ENCODE results near the gene GOLGA6C. TPM values are rescaled to one million over a fixed set of nuclear protein-coding genes. Genes with fewer than 3 reads are reported as not detected.

Gene GOLGA6C
- total RNA-seq, 1 donor from 2014 or later: not detected

DNA sequence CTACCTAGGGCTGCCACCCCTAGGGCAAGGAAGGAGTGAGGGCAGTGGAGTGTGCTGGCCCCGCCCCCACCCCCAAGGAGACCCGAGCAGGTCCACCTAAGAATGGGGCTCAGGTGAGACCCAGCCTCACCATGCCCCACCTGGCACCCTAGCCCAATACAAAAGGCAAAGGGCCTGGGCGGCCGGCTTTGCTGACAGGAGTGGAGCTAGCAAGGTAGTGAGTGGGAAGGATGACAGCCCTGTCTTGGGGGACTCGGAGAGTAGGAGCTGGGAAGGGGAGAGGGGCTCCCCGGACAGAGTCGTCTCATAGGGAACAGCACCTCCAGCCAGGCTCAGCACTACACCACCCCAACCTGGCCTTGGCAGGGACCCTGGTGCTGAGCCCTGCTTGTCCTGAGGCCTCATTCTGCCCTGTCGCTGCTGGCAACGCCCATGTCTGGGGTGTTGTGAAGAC is 44.3 kb upstream of the GOLGA6C start:
- Histone ChIP-seq H4K20me1 (ENCODE audit: low read depth) (peaks cover 27% of the 10 kb centered on the region), H3K27ac (no peak overlapping the region), H3K4me3 (no peak overlapping the region), H3K36me3 (no peaks in the 10 kb centered on the region), H3K4me1 (no peaks in the 10 kb centered on the region), H3K9ac (no peak overlapping the region), H3K9me3 (ENCODE audit: low read depth) (no peaks in the 10 kb centered on the region), H3F3A (ENCODE audit: low read depth) (no peaks in the 10 kb centered on the region), H2AFZ (replicated peaks) (no peak overlapping the region), H3K27me3 (no peaks in the 10 kb centered on the region), H3K79me2 (ENCODE audit: low read depth) (no peaks in the 10 kb centered on the region), H3K4me2 (no peak overlapping the region)
- H3K27me3 Mint-ChIP-seq (ENCODE audit: insufficient read depth, low read depth): peaks cover 4% of the 10 kb centered on the region
- no peak overlapping the region for H3K4me3 Mint-ChIP-seq
- H3K9me3 Mint-ChIP-seq: no peaks in the 10 kb centered on the region
- peaks cover 2% of the 10 kb centered on the region for H3K36me3 Mint-ChIP-seq
- no peak for TF ChIP-seq EZH2phosphoT487 (IDR thresholded peaks at IDR 0.05)
- TF ChIP-seq CTCF (IDR thresholded peaks at IDR 0.05): no peak
- TF ChIP-seq EZH2 (IDR thresholded peaks at IDR 0.05): no peak
- DNase-seq (ENCODE audit: low spot score): no peak
- no peak overlapping the region for H3K27ac Mint-ChIP-seq
- peaks cover 3% of the 10 kb centered on the region for H3K4me1 Mint-ChIP-seq

DNA sequence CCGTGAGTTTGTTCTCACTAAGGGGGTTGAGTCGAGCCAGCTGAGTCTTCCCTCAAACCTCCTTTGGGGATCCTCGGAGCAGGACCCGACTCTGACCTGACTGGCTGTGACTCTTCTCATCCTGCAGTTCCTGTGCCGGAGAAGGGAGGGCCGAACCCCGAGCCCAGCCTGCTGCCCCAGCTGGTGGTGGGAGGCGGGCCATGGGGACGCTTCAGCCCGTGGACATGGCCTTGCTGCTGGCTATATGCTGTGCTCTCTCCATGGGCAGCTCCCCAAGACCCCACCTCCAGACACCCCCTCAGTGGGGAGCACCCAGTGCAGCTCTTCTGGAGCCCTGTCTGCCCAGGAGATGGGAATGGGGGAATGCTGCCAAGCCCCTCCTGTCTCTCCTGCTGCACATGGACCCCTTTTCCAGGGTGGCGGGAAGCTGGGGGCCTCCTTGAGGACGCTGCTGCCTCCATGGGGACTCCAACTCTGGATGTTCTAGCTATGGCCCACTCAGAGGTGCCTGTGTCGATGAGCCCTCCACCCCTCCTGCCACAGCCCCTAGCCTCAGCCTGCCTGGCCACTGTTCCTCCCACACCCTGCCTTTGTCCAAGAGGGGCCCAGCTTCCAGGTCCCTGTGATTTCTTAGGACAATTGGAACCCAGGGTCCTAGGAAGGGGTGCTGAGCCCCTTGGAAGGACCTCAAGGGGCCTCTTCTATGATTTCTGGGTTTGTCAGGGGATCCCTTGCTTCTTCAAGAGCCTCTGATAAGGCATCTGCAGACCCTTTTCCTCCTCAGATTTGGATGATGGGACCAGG is 43.6 kb upstream of the GOLGA6C start:
- no peak overlapping the region for H3K4me3 Mint-ChIP-seq
- no peak for TF ChIP-seq EZH2 (IDR thresholded peaks at IDR 0.05)
- TF ChIP-seq EZH2phosphoT487 (IDR thresholded peaks at IDR 0.05): no peak
- no peak for TF ChIP-seq CTCF (IDR thresholded peaks at IDR 0.05)
- H3K9ac ChIP-seq: no peak overlapping the region
- no peaks in the 10 kb centered on the region for H3K27me3 ChIP-seq
- H3K27ac Mint-ChIP-seq: no peak overlapping the region
- no peaks in the 10 kb centered on the region for H3K79me2 ChIP-seq (ENCODE audit: low read depth)
- H3K27ac ChIP-seq: no peak overlapping the region
- H2AFZ ChIP-seq (replicated peaks): no peak overlapping the region
- peaks cover 3% of the 10 kb centered on the region for H3K4me1 Mint-ChIP-seq
- H3K4me2 ChIP-seq: no peak overlapping the region
- H3F3A ChIP-seq (ENCODE audit: low read depth): no peaks in the 10 kb centered on the region
- no peaks in the 10 kb centered on the region for H3K36me3 ChIP-seq
- H3K4me3 ChIP-seq: no peak overlapping the region
- no peaks in the 10 kb centered on the region for H3K9me3 ChIP-seq (ENCODE audit: low read depth)
- no peaks in the 10 kb centered on the region for H3K9me3 Mint-ChIP-seq
- no peaks in the 10 kb centered on the region for H3K4me1 ChIP-seq
- H4K20me1 ChIP-seq (ENCODE audit: low read depth): peaks cover 20% of the 10 kb centered on the region
- H3K36me3 Mint-ChIP-seq: peaks cover 2% of the 10 kb centered on the region
- no peak for DNase-seq (ENCODE audit: low spot score)
- peaks cover 4% of the 10 kb centered on the region for H3K27me3 Mint-ChIP-seq (ENCODE audit: insufficient read depth, low read depth)

- H3K79me2 ChIP-seq (ENCODE audit: low read depth): no peaks in the 10 kb centered on the region
- H3K9me3 Mint-ChIP-seq: no peaks in the 10 kb centered on the region
- H3K9me3 ChIP-seq (ENCODE audit: low read depth): no peaks in the 10 kb centered on the region
- no peak overlapping the region for H3K4me2 ChIP-seq
- peaks cover 3% of the 10 kb centered on the region for H3K4me1 Mint-ChIP-seq
- DNase-seq (ENCODE audit: low spot score): no peak
- H3K4me3 ChIP-seq: no peak overlapping the region
- peaks cover 2% of the 10 kb centered on the region for H3K36me3 Mint-ChIP-seq
- H3F3A ChIP-seq (ENCODE audit: low read depth): no peaks in the 10 kb centered on the region
- H3K27ac ChIP-seq: no peak overlapping the region
- no peak overlapping the region for H3K9ac ChIP-seq
- H4K20me1 ChIP-seq (ENCODE audit: low read depth): peaks cover 11% of the 10 kb centered on the region
- no peak overlapping the region for H2AFZ ChIP-seq (replicated peaks)
- H3K36me3 ChIP-seq: no peaks in the 10 kb centered on the region
- no peaks in the 10 kb centered on the region for H3K4me1 ChIP-seq
- H3K27ac Mint-ChIP-seq: no peak overlapping the region
- no peak for TF ChIP-seq EZH2 (IDR thresholded peaks at IDR 0.05)
- no peak for TF ChIP-seq EZH2phosphoT487 (IDR thresholded peaks at IDR 0.05)
- TF ChIP-seq CTCF (IDR thresholded peaks at IDR 0.05): no peak
- H3K27me3 Mint-ChIP-seq (ENCODE audit: insufficient read depth, low read depth): peaks cover 4% of the 10 kb centered on the region
- H3K4me3 Mint-ChIP-seq: no peak overlapping the region
- H3K27me3 ChIP-seq: no peaks in the 10 kb centered on the region
These were observed 42.8 kb upstream of the GOLGA6C start for GRCh38 chr15:75215107-75216004.

Measured in neural progenitor cell (in vitro differentiated cells).